ENCODE data around the gene FGF14.

- TF ChIP-seq CTCF (IDR thresholded peaks at IDR 0.05; ENCODE audit: low read depth, low read length) = no peak
- no peak for TF ChIP-seq EZH2phosphoT487 (IDR thresholded peaks at IDR 0.05; ENCODE audit: low read depth)
These were observed 164.6 kb downstream of the FGF14 start for GRCh38 chr13:102237230-102237629.
